ENCODE data around the gene C22orf31.

C22orf31 gene

DNA sequence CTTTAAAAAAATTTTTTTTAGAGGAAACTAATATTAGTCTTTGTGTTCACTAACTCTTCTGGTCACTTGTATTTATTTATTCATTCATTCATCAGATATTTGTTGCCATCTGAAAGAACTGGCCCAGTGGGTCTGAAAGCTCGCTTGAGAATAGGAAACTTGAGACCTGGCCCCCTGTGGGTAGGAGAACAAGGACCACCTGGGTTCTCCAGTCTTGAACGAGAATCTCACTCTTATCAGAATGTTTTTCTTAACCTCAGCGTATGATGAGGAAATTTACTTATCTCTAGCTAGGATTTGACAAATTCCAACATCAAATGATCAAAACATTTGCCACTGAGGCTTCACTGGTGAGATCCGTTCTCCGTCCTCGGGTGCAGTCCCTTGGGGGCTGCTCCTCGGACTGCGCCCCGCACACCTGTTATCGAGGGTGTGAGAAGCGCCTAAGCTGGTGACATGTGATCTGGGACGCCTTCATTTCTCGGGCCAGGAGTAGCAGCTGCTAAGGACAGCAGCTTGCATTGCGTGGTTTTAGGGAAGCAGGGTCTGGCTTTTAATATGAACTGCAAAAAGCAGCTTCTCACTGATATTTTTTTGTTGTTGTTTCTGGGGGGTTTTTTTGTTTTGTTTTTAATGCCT is 6.3 kb downstream of the C22orf31 start:
- peaks cover 17% of the 10 kb centered on the region for H3K36me3 Mint-ChIP-seq (ENCODE audit: low read depth)
- H3K27ac Mint-ChIP-seq, result no peak overlapping the region
- no peak for DNase-seq
- H3K9me3 Mint-ChIP-seq, result no peaks in the 10 kb centered on the region
- H3K27me3 Mint-ChIP-seq (ENCODE audit: low read depth, poor library complexity), result peaks cover 7% of the 10 kb centered on the region
- TF ChIP-seq, protein P1, sequence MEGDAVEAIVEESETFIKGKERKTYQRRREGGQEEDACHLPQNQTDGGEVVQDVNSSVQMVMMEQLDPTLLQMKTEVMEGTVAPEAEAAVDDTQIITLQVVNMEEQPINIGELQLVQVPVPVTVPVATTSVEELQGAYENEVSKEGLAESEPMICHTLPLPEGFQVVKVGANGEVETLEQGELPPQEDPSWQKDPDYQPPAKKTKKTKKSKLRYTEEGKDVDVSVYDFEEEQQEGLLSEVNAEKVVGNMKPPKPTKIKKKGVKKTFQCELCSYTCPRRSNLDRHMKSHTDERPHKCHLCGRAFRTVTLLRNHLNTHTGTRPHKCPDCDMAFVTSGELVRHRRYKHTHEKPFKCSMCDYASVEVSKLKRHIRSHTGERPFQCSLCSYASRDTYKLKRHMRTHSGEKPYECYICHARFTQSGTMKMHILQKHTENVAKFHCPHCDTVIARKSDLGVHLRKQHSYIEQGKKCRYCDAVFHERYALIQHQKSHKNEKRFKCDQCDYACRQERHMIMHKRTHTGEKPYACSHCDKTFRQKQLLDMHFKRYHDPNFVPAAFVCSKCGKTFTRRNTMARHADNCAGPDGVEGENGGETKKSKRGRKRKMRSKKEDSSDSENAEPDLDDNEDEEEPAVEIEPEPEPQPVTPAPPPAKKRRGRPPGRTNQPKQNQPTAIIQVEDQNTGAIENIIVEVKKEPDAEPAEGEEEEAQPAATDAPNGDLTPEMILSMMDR (IDR thresholded peaks at IDR 0.05), result no peak
- H3K4me1 Mint-ChIP-seq, result peaks cover 27% of the 10 kb centered on the region
- no peak overlapping the region for H3K4me3 Mint-ChIP-seq

DNA sequence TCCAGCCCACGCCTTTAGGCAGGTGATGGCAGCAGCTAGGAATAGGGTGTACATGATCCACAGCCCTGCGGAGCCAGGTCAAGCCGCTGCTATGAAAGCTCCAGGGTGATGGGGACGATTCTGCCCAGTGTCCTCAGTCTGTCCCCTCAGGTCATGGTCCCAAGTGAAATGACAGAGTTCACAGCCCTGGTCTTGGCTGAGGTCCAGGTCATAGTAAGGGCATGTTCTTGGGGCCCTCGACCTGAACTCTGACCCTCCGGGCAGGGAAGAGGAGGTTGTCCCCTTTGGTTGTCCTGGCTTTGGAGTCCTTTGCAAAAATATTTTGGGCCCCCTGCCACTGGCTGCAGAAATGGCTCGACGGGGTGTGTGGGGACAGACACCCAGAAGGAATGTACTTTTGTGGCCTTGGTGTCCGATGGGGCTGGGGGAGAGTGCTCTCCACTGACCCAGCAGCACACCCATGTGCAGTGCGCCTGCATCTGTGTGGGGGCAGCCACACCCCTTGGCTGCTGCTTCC is 7.3 kb downstream of the C22orf31 start:
- TF ChIP-seq, protein P1 (IDR thresholded peaks at IDR 0.05), result no peak
- Mint-ChIP-seq H3K4me3 (no peak overlapping the region), H3K36me3 (ENCODE audit: low read depth) (peaks cover 17% of the 10 kb centered on the region), H3K4me1 (peaks cover 24% of the 10 kb centered on the region), H3K27ac (peak overlapping the region; percentile 69), H3K9me3 (no peaks in the 10 kb centered on the region), H3K27me3 (ENCODE audit: low read depth, poor library complexity) (peaks cover 5% of the 10 kb centered on the region)
- DNase-seq, result no peak

DNA sequence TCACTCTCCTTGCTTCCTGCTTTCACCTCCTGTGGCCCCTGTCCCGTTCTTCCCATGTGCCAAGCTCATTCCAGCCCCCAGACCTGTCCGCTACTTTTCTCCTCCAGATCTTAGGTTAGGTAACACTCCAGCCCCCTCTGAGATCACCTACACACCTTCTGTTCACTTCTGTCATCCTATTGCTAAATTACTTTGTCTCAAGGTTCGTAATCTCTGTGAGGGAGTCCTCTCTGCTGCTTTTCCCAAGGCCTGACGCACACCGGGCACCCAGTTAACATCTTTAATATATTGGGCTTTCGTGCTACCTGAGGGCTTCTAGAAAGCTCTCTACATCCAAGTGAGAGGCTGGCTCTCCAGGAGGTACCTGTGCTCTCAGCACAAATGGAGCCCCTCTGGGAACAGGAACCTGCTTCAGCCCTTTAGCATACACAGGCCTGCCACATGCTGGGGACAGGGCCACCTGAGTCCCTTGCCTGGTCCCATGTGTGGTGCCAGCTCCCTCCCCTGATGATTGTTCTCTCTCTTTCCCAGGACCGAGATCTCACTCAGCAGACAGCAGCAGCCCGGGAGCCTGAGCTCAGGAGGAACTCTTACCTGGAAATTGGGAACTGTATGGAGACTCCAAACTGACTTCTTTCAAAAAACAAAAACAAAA is 8.5 kb downstream of the C22orf31 start:
- Mint-ChIP-seq H3K27ac (peak overlapping the region; percentile 84), H3K9me3 (no peaks in the 10 kb centered on the region), H3K4me1 (peaks cover 24% of the 10 kb centered on the region), H3K36me3 (ENCODE audit: low read depth) (peaks cover 24% of the 10 kb centered on the region), H3K27me3 (ENCODE audit: low read depth, poor library complexity) (peaks cover 5% of the 10 kb centered on the region), H3K4me3 (no peak overlapping the region)
- DNase-seq, result no peak
- TF ChIP-seq, protein P1 (IDR thresholded peaks at IDR 0.05), result no peak

DNA sequence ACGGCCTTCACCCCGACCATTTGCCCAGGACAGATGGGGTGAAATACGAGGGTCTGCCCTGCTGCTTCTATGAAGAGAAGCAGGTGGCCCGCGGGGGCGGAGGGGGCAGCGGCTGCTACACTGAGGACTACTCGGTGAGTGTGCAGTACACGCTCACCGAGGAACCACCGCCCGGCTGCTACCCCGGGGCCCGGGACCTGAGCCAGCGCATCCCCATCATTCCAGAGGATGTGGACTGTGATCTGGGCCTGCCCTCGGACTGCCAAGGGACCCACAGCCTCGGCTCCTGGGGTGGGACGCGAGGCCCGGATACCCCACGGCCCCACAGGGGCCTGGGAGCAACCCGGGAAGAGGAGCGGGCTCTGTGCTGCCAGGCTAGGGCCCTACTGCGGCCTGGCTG is 11.2 kb downstream of the C22orf31 start:
- H3K27ac Mint-ChIP-seq, result no peak overlapping the region
- TF ChIP-seq, protein P1 (IDR thresholded peaks at IDR 0.05), result no peak
- peaks cover 40% of the 10 kb centered on the region for H3K36me3 Mint-ChIP-seq (ENCODE audit: low read depth)
- no peaks in the 10 kb centered on the region for H3K9me3 Mint-ChIP-seq
- no peak overlapping the region for H3K4me3 Mint-ChIP-seq
- peaks cover 14% of the 10 kb centered on the region for H3K4me1 Mint-ChIP-seq
- peaks cover 5% of the 10 kb centered on the region for H3K27me3 Mint-ChIP-seq (ENCODE audit: low read depth, poor library complexity)
- DNase-seq, result no peak

DNA sequence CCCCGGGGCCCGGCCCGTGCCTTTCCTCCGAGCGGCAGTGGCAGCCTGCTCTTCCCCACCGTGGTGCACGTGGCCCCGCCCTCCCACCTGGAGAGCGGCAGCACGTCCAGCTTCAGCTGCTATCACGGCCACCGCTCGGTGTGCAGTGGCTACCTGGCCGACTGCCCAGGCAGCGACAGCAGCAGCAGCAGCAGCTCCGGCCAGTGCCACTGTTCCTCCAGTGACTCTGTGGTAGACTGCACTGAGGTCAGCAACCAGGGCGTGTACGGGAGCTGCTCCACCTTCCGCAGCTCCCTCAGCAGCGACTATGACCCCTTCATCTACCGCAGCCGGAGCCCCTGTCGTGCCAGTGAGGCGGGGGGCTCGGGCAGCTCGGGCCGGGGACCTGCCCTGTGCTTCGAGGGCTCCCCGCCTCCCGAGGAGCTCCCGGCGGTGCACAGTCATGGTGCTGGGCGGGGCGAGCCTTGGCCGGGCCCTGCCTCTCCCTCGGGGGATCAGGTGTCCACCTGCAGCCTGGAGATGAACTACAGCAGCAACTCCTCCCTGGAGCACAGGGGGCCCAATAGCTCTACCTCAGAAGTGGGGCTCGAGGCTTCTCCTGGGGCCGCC is 11.9 kb downstream of the C22orf31 start:
- TF ChIP-seq, protein P1 (IDR thresholded peaks at IDR 0.05), result no peak
- H3K4me1 Mint-ChIP-seq, result peaks cover 7% of the 10 kb centered on the region
- H3K27ac Mint-ChIP-seq, result peak overlapping the region; percentile 51
- H3K27me3 Mint-ChIP-seq (ENCODE audit: low read depth, poor library complexity), result peaks cover 5% of the 10 kb centered on the region
- no peak for DNase-seq
- no peaks in the 10 kb centered on the region for H3K9me3 Mint-ChIP-seq
- no peak overlapping the region for H3K4me3 Mint-ChIP-seq
- H3K36me3 Mint-ChIP-seq (ENCODE audit: low read depth), result peaks cover 39% of the 10 kb centered on the region

Measured in nephron progenitor cell (in vitro differentiated cells).